GM12878 (cell line): ENCODE measurements around the gene ERC2. TPM values are rescaled to one million over a fixed set of nuclear protein-coding genes. Genes with fewer than 3 reads are reported as not detected.

ENCODE experiments used
- ATAC-seq: fragments of 200-7000 bp; cut with Tn5 transposase; 3 replicates; pipeline ENCODE4 v1.9.1; 2020; ENCODE audit warnings: mild to moderate bottlenecking, moderate library complexity
- BruUV-seq: library from RNA; stranded (reverse); fragments of 400-500 nt; replicated peaks from 2 replicates; lab custom pipeline; 2021; lab: Mats Ljungman, UMichigan
- CTCF ChIA-PET: fragments of 300-600 bp; sonication (Branson Sonifier 250); formaldehyde crosslinking; extraction: SDS; loops from one replicate; lab custom pipeline; 2021; ENCODE audit warnings: inconsistent platforms; lab: Yijun Ruan, JAX
- POLR2A ChIA-PET: fragments of 350-600 bp; formaldehyde crosslinking; extraction: SDS; loops from one replicate; lab custom pipeline; 2021; ENCODE audit warnings: inconsistent platforms; lab: Charles Lee
- RAD21 ChIA-PET: fragments of 300-600 bp; sonication (Branson Sonifier 250); formaldehyde crosslinking; loops from one replicate; lab custom pipeline; 2023; ENCODE audit warnings: antibody characterized with exemption; ENCODE audit not compliant: unreplicated experiment; lab: Charles Lee
- SMC1A ChIA-PET: fragments of 300-600 bp; sonication (Branson Sonifier 250); formaldehyde crosslinking; loops from one replicate; lab custom pipeline; 2023; ENCODE audit not compliant: unreplicated experiment, uncharacterized antibody; lab: Charles Lee
- DNase-seq: peaks from one replicate; pipeline ENCODE4 v3.0.0-alpha.2; 2011; ENCODE audit warnings: low read depth, low spot score
- FAIRE-seq: peaks from 3 replicates; lab custom pipeline; 2011; peaks lifted over from hg19 to GRCh38; lab: Jason Lieb, UNC
- H2AFZ ChIP-seq: 2 replicates; pipeline ENCODE4 v1.6.0; 2011; ENCODE audit warnings: low read depth, low read length, control low read depth; ENCODE audit not compliant: control insufficient read depth
- H3K27ac ChIP-seq: 2 replicates; pipeline ENCODE4 v1.5.1; 2011; ENCODE audit warnings: control low read depth; ENCODE audit not compliant: control insufficient read depth, insufficient read depth
- H3K27me3 ChIP-seq, 2 experiments: replicated peaks in 1 of 2; 2 replicates each; pipeline versions ENCODE4 v1.6.0 to v1.6.1; 2011; ENCODE audit warnings: low read length in 1 of 2; ENCODE audit not compliant: control insufficient read depth in 2 of 2, insufficient read depth in 2 of 2
- H3K36me3 ChIP-seq, 2 experiments: 2 replicates each; pipeline ENCODE4 v1.5.1; 2011; ENCODE audit warnings: low read length in 1 of 2; ENCODE audit not compliant: control insufficient read depth in 2 of 2, insufficient read depth in 2 of 2
- H3K4me1 ChIP-seq: 2 replicates; pipeline ENCODE4 v1.6.1; 2011; ENCODE audit warnings: mild to moderate bottlenecking, low read length, moderate library complexity, mixed read lengths; ENCODE audit not compliant: control insufficient read depth, insufficient read depth
- H3K4me2 ChIP-seq: 2 replicates; pipeline ENCODE4 v1.6.0; 2011; ENCODE audit warnings: control low read depth; ENCODE audit not compliant: control insufficient read depth, insufficient read depth
- H3K4me3 ChIP-seq: fragments of 200-600 bp; sonication (generic); 2 replicates; pipeline ENCODE4 v1.5.1; 2016
- H3K79me2 ChIP-seq: 2 replicates; pipeline ENCODE4 v1.6.0; 2011; ENCODE audit warnings: low read length; ENCODE audit not compliant: control insufficient read depth, insufficient read depth
- H3K9ac ChIP-seq: 2 replicates; pipeline ENCODE4 v1.8.0; 2011; ENCODE audit warnings: low read length, control low read depth, mixed read lengths; ENCODE audit not compliant: control insufficient read depth, insufficient read depth
- H3K9me3 ChIP-seq: replicated peaks from 3 replicates; pipeline ENCODE4 v1.5.1; 2011; ENCODE audit warnings: mild to moderate bottlenecking, low read length; ENCODE audit not compliant: control insufficient read depth, insufficient read depth
- H4K20me1 ChIP-seq: 2 replicates; pipeline ENCODE4 v1.6.0; 2011; ENCODE audit not compliant: control insufficient read depth, insufficient read depth
- CHD2 ChIP-seq: IDR thresholded peaks from 2 replicates; pipeline ENCODE4 v1.6.1; 2011; ENCODE audit warnings: low read depth, low read length, improper control_type of control experiment, borderline replicate concordance
- EED ChIP-seq: sonication (generic); IDR thresholded peaks from 2 replicates; pipeline ENCODE4 v1.6.1; 2016; ENCODE audit warnings: antibody characterized with exemption, low read depth
- FOS ChIP-seq: IDR thresholded peaks from 3 replicates; pipeline ENCODE4 v1.6.1; 2011; ENCODE audit warnings: borderline replicate concordance; ENCODE audit not compliant: insufficient read length; ENCODE audit errors: extremely low read depth
- HCFC1 ChIP-seq: fragments of 150-350 bp; IDR thresholded peaks from 2 replicates; pipeline ENCODE4 v1.6.1; 2014; ENCODE audit warnings: low read length
- IKZF2 ChIP-seq, 2 experiments: fragments of 450-650 bp; IDR thresholded peaks; 2 replicates each; pipeline ENCODE4 v1.6.1; 2017; ENCODE audit warnings: mild to moderate bottlenecking in 2 of 2, moderate library complexity in 2 of 2
- MTA2 ChIP-seq: fragments of 450-650 bp; IDR thresholded peaks from 2 replicates; pipeline ENCODE4 v1.6.1; 2016; ENCODE audit warnings: low read depth, mild to moderate bottlenecking, moderate library complexity
- MYC ChIP-seq: IDR thresholded peaks from 2 replicates; pipeline ENCODE4 v1.6.1; 2011; ENCODE audit warnings: mild to moderate bottlenecking, low read length, moderate library complexity, inconsistent platforms; ENCODE audit not compliant: insufficient read depth, insufficient replicate concordance, insufficient read length, severe bottlenecking
- NFIC ChIP-seq: IDR thresholded peaks from 2 replicates; pipeline ENCODE4 v1.6.1; 2012; ENCODE audit warnings: low read depth, mild to moderate bottlenecking, inconsistent platforms, low read length, moderate library complexity
- SREBF1 ChIP-seq: IDR thresholded peaks from 2 replicates; pipeline ENCODE4 v1.6.1; 2012; ENCODE audit warnings: mild to moderate bottlenecking, low read length
- TARDBP ChIP-seq: IDR thresholded peaks from 2 replicates; pipeline ENCODE4 v1.6.1; 2016; ENCODE audit warnings: borderline replicate concordance
- TCF12 ChIP-seq: IDR thresholded peaks from 2 replicates; pipeline ENCODE4 v1.6.1; 2011; ENCODE audit warnings: low read depth, mild to moderate bottlenecking, low read length
- ZNF207 ChIP-seq: fragments of 450-650 bp; IDR thresholded peaks from 2 replicates; pipeline ENCODE4 v1.6.1; 2014; ENCODE audit warnings: antibody characterized with exemption, mild to moderate bottlenecking, borderline replicate concordance
- WGBS: methylation state at CpG from one replicate; pipeline ENCODE4 v1.1.6; 2016; ENCODE audit warnings: low lambda C conversion rate; ENCODE audit not compliant: insufficient replicate concordance, insufficient coverage; ENCODE audit errors: missing lambda C conversion rate; 5-methylcytosine and 5-hydroxymethylcytosine counted together
- in situ Hi-C: fragments of 300-500 bp; cut with MboI; formaldehyde crosslinking; loops from 9 replicates; pipeline ENCODE4 v1.14.3; 2018; ENCODE audit warnings: mixed read lengths
- intact Hi-C: fragments of 100-400 bp; cut with micrococcal nuclease; formaldehyde crosslinking; loops from one replicate; pipeline ENCODE4 v1.14.2; 2022; ENCODE audit not compliant: unreplicated experiment
- polyA plus RNA-seq, 11 experiments: library from polyadenylated mRNA; depleted of rRNA in 4 of 11; unstranded in 6 of 11; stranded (reverse) in 5 of 11; fragments of >200 nt; fragmentation: Nextera tagmentation in 4 of 11; fragmentation: Illumina TruSeq in 1 of 11; extraction: Ambion mirVana in 4 of 11; extraction: Trizol in 1 of 11; gene quantifications; 1 replicate in 1 of 11; 2 replicates in 10 of 11; pipeline versions ENCODE4 v1.2.1 to v1.2.3, GENCODE V29; 2011 to 2016; ENCODE audit warnings: inconsistent platforms in 2 of 11, missing spikeins in 2 of 11, low read depth in 1 of 11
- total RNA-seq, 4 experiments: library from RNA; depleted of rRNA in 3 of 4; stranded (reverse); fragments of >200 nt in 3 of 4; fragmentation: Illumina TruSeq in 1 of 4; extraction: Trizol in 1 of 4; gene quantifications; 2 replicates each; pipeline versions ENCODE4 v1.2.1 to v1.2.3, GENCODE V29; 2013 to 2021
- TF ChIP-seq, protein P1 (sequence below): fragments of 450-650 bp; IDR thresholded peaks from 2 replicates; pipeline ENCODE4 v1.6.1; 2017; ENCODE audit warnings: borderline replicate concordance

Gene ERC2
- total and polyA plus RNA-seq, 10 of the 15 experiments (the other 5 are each of a cell fraction or from before 2014, with no cell fraction given) = 0.06 to 1.4 (median 0.12) TPM; not detected in 3

DNA sequence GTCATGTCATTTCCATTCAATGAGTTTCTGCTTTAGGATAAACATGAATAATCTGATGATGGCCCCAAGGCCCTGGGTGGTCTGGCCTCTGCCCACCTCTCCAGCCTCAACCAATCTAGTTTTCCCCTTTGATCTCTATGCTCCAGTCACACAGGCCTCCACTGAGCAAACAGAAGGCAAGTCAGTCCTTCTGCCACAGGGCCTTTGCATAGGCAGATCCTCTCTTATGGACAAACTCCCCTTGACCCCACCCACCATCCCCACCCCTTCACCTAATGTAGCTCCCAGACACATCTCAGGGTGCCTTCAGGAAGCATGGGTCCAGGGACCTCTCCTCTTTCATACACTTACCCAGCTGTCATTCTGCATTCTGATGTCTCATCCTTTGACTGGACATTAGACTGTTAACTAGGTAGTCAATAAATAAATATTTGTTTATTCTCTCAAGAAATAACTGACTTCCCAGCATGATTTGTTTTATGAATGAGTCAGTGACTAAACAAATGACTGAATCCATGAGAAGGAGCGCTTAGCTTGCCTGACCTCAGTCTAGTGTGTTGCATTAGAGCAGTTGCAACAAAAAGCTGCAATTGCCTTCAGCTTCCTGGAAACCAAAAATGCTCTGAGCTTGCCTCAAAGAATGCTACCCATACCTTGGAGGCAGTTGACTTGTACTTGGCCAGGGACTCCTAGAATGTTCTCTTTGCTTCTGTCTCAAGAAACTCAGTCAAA lies 594.6 kb downstream of the ERC2 start:
- no peaks in the 10 kb centered on the region for H3K36me3 ChIP-seq
- H4K20me1 ChIP-seq = no peaks in the 10 kb centered on the region
- no TSS peak for BruUV-seq
- in situ Hi-C loops = no loop called here
- H3K4me3 ChIP-seq = no peak overlapping the region
- SMC1A ChIA-PET = no interaction called here
- H3K4me1 ChIP-seq = no peaks in the 10 kb centered on the region
- FAIRE-seq (no peak), DNase-seq (no peak), ATAC-seq (no peak)
- no peak for TF ChIP-seq TCF12
- TF ChIP-seq ZNF207 = no peak
- no peak for TF ChIP-seq TARDBP
- no peak for TF ChIP-seq EED
- TF ChIP-seq CHD2 = no peak
- no peak for TF ChIP-seq SREBF1
- no peak for TF ChIP-seq MTA2
- TF ChIP-seq NFIC = no peak
- H3K27me3 ChIP-seq = 0 out of 4 replicates have a peak, but pooled peaks cover 0 to 2% of the 10 kb centered on the region in 2 experiments
- no peaks in the 10 kb centered on the region for H3K9me3 ChIP-seq
- no peak overlapping the region for H3K4me2 ChIP-seq
- H3K27ac ChIP-seq = no peak overlapping the region
- intact Hi-C loops = no loop called here
- H2AFZ ChIP-seq = no peak overlapping the region
- WGBS = 4% methylated on average over 1 of the region's 1 CpG
- CTCF ChIA-PET = no interaction called here
- RAD21 ChIA-PET = no interaction called here
- no peaks in the 10 kb centered on the region for H3K79me2 ChIP-seq
- H3K9ac ChIP-seq = no peak overlapping the region
- POLR2A ChIA-PET = no interaction called here

DNA sequence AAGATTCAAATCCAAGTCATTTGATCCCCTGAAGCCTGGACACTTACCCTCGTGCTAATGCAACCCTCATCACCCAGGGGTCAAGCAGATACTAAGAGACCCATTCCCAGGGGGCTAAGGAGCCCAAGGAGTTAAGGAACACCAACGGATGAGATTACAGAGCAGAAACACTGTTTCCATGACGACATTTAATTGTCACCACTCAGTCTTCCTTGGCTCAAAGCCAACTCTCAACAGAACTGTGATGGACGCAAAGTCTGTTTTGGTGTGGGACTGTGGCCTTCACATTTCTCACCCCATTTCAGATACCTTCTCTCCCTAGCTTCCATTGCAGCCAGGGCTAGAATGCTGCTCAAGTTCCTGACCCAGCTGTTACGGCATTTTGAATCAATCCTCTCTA lies 597.7 kb downstream of the ERC2 start:
- TF ChIP-seq HCFC1 (no peak), IKZF2 (IDR thresholded peaks at IDR 0.05) (no peak), MYC (no peak), FOS (no peak)
- TF ChIP-seq, protein P1, sequence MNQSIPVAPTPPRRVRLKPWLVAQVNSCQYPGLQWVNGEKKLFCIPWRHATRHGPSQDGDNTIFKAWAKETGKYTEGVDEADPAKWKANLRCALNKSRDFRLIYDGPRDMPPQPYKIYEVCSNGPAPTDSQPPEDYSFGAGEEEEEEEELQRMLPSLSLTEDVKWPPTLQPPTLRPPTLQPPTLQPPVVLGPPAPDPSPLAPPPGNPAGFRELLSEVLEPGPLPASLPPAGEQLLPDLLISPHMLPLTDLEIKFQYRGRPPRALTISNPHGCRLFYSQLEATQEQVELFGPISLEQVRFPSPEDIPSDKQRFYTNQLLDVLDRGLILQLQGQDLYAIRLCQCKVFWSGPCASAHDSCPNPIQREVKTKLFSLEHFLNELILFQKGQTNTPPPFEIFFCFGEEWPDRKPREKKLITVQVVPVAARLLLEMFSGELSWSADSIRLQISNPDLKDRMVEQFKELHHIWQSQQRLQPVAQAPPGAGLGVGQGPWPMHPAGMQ = no peak
- no peak for FAIRE-seq
- H3K4me2 ChIP-seq = no peak overlapping the region
- H3K79me2 ChIP-seq = no peaks in the 10 kb centered on the region
- CTCF ChIA-PET = no interaction called here
- no peaks in the 10 kb centered on the region for H3K4me1 ChIP-seq
- no peak overlapping the region for H3K9ac ChIP-seq
- RAD21 ChIA-PET = no interaction called here
- H3K27me3 ChIP-seq = peaks cover 0 to 2% of the 10 kb centered on the region in 2 experiments; a peak in 1 of 4 replicates
- intact Hi-C loops = no loop called here
- POLR2A ChIA-PET = no interaction called here
- no TSS peak for BruUV-seq
- DNase-seq = no peak
- in situ Hi-C loops = no loop called here
- no peaks in the 10 kb centered on the region for H3K36me3 ChIP-seq
- ATAC-seq = no peak
- no peak overlapping the region for H3K4me3 ChIP-seq
- WGBS = 22% methylated on average over 5 of the region's 5 CpGs
- H3K27ac ChIP-seq = no peak overlapping the region
- SMC1A ChIA-PET = no interaction called here
- H3K9me3 ChIP-seq = no peaks in the 10 kb centered on the region
- no peaks in the 10 kb centered on the region for H4K20me1 ChIP-seq
- no peak overlapping the region for H2AFZ ChIP-seq
